Measurements from ENCODE around the gene ZNF428. TPM values are rescaled to one million over a fixed set of nuclear protein-coding genes. Genes with fewer than 3 reads are reported as not detected.

The ZNF428 gene
- polyA plus RNA-seq, 3 donors from 2014 or later: 10.6 to 28.5 (median 19.7) TPM

GRCh38 chr19:43572171-43572588 is 47.2 kb downstream of the ZNF428 start:
- H3K27me3 Mint-ChIP-seq (ENCODE audit: low read depth in 3 of 3): peaks cover 7 to 10% (median 10%) of the 10 kb centered on the region in 3 donors
- no peaks in the 10 kb centered on the region for H3K9me3 Mint-ChIP-seq
- peaks cover 43 to 44% of the 10 kb centered on the region in 2 donors for H3K4me1 Mint-ChIP-seq
- peaks cover 0 to 5% (median 0%) of the 10 kb centered on the region in 3 donors for H3K36me3 Mint-ChIP-seq
- no peak for DNase-seq
- H3K4me3 Mint-ChIP-seq: no peak overlapping the region
- peak overlapping the region in 5 of 6 donors; percentile 10 to 70 (median 51) for H3K27ac Mint-ChIP-seq

DNA sequence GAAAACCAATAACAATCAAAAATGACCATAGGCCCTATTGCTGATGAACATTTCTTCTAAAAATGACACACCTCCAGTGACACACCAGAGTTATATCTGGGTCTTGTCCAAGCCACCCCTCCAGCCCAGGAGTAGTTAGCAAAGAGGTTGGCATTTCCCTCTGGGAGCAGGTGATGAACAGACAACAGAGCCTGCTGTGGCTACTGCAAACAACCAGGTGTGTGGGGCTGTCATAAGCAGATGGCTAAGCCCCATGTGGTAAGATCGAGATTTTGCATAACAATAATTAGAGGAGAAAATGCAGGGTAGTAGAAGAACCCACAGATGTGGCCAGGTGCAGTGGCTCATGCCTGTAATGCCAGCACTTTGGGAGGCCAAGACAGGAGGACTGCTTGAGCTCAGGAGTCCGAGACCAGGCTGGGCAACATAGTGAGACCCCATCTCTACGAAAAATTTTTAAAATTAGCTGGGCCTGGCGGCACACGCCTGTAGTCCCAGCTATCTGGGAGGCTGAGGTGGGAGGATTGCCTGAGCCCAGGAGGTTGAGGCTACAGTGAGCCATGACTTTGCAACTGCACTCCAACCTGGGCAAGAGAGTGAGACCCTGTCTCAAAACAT is 49.1 kb downstream of the ZNF428 start:
- DNase-seq: no peak
- Mint-ChIP-seq H3K36me3 (peaks cover 3 to 5% (median 4%) of the 10 kb centered on the region in 3 donors), H3K9me3 (no peaks in the 10 kb centered on the region), H3K27ac (peak overlapping the region; percentile 46 to 87 (median 68)), H3K4me3 (no peak overlapping the region), H3K4me1 (peaks cover 38 to 39% of the 10 kb centered on the region in 2 donors), H3K27me3 (ENCODE audit: low read depth in 3 of 3) (peaks cover 0 to 6% (median 5%) of the 10 kb centered on the region in 3 donors)

GRCh38 chr19:43569657-43570056 is 49.8 kb downstream of the ZNF428 start:
- DNase-seq: no peak
- Mint-ChIP-seq H3K27me3 (ENCODE audit: low read depth in 3 of 3) (peaks cover 0 to 4% (median 2%) of the 10 kb centered on the region in 3 donors), H3K4me3 (no peak overlapping the region), H3K36me3 (peaks cover 3 to 5% (median 4%) of the 10 kb centered on the region in 3 donors), H3K4me1 (peaks cover 38 to 39% of the 10 kb centered on the region in 2 donors), H3K27ac (peak overlapping the region in 5 of 6 donors; percentile 46 to 79 (median 58)), H3K9me3 (no peaks in the 10 kb centered on the region)

GRCh38 chr19:43564800-43565199 is 54.6 kb downstream of the ZNF428 start:
- Mint-ChIP-seq H3K27me3 (ENCODE audit: low read depth in 3 of 3) (peaks cover 4 to 11% (median 7%) of the 10 kb centered on the region in 3 donors), H3K36me3 (peaks cover 0 to 4% (median 3%) of the 10 kb centered on the region in 3 donors), H3K4me1 (peaks cover 54 to 58% of the 10 kb centered on the region in 2 donors), H3K4me3 (peak overlapping the region in 1 of 5 donors; percentile 10), H3K27ac (peak overlapping the region; percentile 82 to 100 (median 92)), H3K9me3 (no peaks in the 10 kb centered on the region)
- DNase-seq: no peak

DNA sequence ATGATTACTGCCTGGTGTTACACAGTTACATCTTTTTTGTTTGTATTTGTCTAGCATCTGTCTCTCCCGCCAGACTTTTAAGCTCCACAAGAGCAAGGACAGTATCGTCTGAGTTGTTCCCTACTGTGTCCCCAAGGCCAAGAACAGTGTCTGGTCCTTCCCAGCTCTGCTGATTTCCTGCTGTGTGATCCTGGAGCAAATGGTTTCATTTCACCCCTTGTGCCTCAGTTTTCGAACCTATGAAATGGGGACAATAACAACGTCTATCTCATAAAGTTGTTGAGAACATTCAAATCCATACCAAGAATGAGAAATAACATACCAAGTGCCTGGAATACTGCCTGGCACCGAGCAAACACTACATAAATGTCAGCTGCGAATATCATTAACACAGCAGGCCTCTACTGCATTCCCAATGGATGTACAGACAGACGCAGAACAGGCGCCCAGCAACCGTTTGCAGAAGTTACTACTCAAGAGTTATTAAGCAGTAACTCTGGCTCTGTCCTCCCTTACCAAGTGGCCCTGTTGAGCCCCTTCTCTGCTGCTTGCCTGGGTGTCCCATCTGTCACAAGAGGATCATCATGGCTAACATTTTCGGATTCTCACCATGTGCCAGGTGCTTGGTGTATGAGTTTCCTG is 55.5 kb downstream of the ZNF428 start:
- DNase-seq: no peak
- Mint-ChIP-seq H3K9me3 (no peaks in the 10 kb centered on the region), H3K27ac (peak overlapping the region; percentile 93 to 100 (median 98)), H3K36me3 (peaks cover 0 to 4% (median 3%) of the 10 kb centered on the region in 3 donors), H3K27me3 (ENCODE audit: low read depth in 3 of 3) (peaks cover 4 to 11% (median 7%) of the 10 kb centered on the region in 3 donors), H3K4me3 (peak overlapping the region; percentile 25 to 67 (median 52)), H3K4me1 (peaks cover 54 to 58% of the 10 kb centered on the region in 2 donors)

DNA sequence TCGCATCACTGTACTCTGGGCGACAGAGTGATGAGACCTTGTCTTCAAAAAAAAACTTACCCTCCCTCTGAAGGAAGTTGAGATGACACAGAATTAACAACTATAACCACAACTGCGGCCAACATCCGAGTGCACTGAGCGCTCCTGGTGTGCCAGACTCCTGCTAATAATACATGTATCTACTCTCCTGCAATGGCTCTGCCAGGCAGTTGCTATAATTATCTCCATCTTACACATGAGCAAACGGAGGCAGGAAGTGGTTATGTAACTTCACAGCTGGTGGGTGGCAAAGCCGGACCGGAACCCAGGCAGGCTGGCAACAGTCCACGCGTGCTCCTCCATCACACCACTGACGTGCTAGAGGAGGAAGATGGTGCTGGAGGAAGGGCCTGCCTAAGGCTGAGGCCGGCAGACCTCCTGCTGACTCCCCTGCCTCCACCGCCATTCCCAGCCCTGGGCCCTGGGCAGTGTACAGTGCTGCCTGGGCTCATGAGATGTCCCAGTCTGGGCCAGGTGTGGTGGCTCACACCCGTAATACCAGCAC is 56.7 kb downstream of the ZNF428 start:
- no peaks in the 10 kb centered on the region for H3K9me3 Mint-ChIP-seq
- peaks cover 4 to 11% (median 7%) of the 10 kb centered on the region in 3 donors for H3K27me3 Mint-ChIP-seq (ENCODE audit: low read depth in 3 of 3)
- peak overlapping the region; percentile 93 to 100 (median 98) for H3K27ac Mint-ChIP-seq
- peak overlapping the region; percentile 57 to 77 (median 67) for H3K4me3 Mint-ChIP-seq
- peak; percentile 92 to 95 (median 92) for DNase-seq
- H3K4me1 Mint-ChIP-seq: peaks cover 54 to 58% of the 10 kb centered on the region in 2 donors
- peaks cover 1 to 7% (median 3%) of the 10 kb centered on the region in 3 donors for H3K36me3 Mint-ChIP-seq

DNA sequence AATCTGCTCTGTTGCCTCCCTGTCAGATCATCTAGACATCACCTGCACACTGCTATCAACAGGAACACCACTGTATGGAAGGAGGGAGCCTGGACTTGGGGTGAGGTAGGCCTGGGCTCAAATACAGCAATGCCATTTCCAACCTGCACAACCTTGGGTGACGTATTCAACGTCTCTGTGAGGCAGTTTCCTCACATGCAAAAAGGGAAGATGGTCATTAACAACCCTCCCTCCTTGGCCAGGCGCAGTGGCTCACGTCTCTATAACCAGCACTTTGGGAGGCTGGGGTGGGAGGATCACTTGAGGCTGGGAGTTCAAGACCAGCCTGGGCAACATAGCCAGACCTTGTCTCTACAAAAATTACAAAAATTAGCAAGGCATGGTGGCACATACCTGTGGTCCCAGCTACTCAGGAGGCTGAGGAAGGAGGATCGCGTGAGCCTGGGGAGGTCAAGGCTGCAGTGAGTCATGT is 57.2 kb downstream of the ZNF428 start:
- H3K27ac Mint-ChIP-seq: peak overlapping the region; percentile 93 to 100 (median 98)
- H3K4me3 Mint-ChIP-seq: peak overlapping the region; percentile 57 to 77 (median 67)
- peaks cover 54 to 58% of the 10 kb centered on the region in 2 donors for H3K4me1 Mint-ChIP-seq
- peaks cover 4 to 11% (median 7%) of the 10 kb centered on the region in 3 donors for H3K27me3 Mint-ChIP-seq (ENCODE audit: low read depth in 3 of 3)
- peaks cover 6 to 7% (median 6%) of the 10 kb centered on the region in 3 donors for H3K36me3 Mint-ChIP-seq
- DNase-seq: no peak
- no peaks in the 10 kb centered on the region for H3K9me3 Mint-ChIP-seq

- peak overlapping the region; percentile 93 to 100 (median 98) for H3K27ac Mint-ChIP-seq
- no peak for DNase-seq
- peaks cover 4 to 11% (median 7%) of the 10 kb centered on the region in 3 donors for H3K27me3 Mint-ChIP-seq (ENCODE audit: low read depth in 3 of 3)
- H3K4me3 Mint-ChIP-seq: peak overlapping the region in 1 of 5 donors; percentile 76
- H3K9me3 Mint-ChIP-seq: no peaks in the 10 kb centered on the region
- H3K4me1 Mint-ChIP-seq: peaks cover 51 to 52% of the 10 kb centered on the region in 2 donors
- H3K36me3 Mint-ChIP-seq: peaks cover 3 to 7% (median 3%) of the 10 kb centered on the region in 3 donors
Observed at GRCh38 chr19:43561139-43561970, 58.1 kb downstream of the ZNF428 start.

- DNase-seq: no peak
- H3K4me3 Mint-ChIP-seq: no peak overlapping the region
- no peaks in the 10 kb centered on the region for H3K9me3 Mint-ChIP-seq
- peaks cover 4 to 11% (median 7%) of the 10 kb centered on the region in 3 donors for H3K27me3 Mint-ChIP-seq (ENCODE audit: low read depth in 3 of 3)
- peaks cover 51 to 52% of the 10 kb centered on the region in 2 donors for H3K4me1 Mint-ChIP-seq
- H3K27ac Mint-ChIP-seq: peak overlapping the region; percentile 75 to 100 (median 97)
- peaks cover 3 to 7% (median 3%) of the 10 kb centered on the region in 3 donors for H3K36me3 Mint-ChIP-seq
Observed at GRCh38 chr19:43560687-43561086, 58.7 kb downstream of the ZNF428 start.

Other genes starting within 250 kb of the ZNF428 start
- gene TEX101, start 204.7 kb downstream of the ZNF428 start, polyA plus RNA-seq: not detected
- gene LYPD3, start 154.0 kb downstream of the ZNF428 start, polyA plus RNA-seq: 1 to 10 TPM; 1.3 to 2.4 (median 1.4) TPM
- gene PHLDB3, start 114.9 kb downstream of the ZNF428 start, polyA plus RNA-seq: 1 to 10 TPM in 2 of 3 donors, under 1 TPM in 1; 0.51 to 3.2 (median 1.3) TPM
- gene ETHE1, start 92.4 kb downstream of the ZNF428 start, polyA plus RNA-seq: 100 to 1,000 TPM in 1 of 3 donors, 10 to 100 TPM in 2; 70.5 to 156 (median 74.5) TPM
- gene ZNF575, start 86.4 kb downstream of the ZNF428 start, polyA plus RNA-seq: 1 to 10 TPM; 1.1 to 3.5 (median 1.7) TPM
- 10 to 100 TPM; 13.3 to 34.3 (median 15.2) TPM for gene XRCC1, start 44.1 kb downstream of the ZNF428 start, polyA plus RNA-seq
- 1 to 10 TPM in 1 of 3 donors, under 1 TPM in 1, not detected in 1; 0.61 to 3.9 TPM for gene PINLYP, start 43.8 kb downstream of the ZNF428 start, polyA plus RNA-seq
- 1 to 10 TPM in 1 of 3 donors, under 1 TPM in 1, not detected in 1; 0.38 to 2.6 TPM for gene IRGQ, start 23.5 kb downstream of the ZNF428 start, polyA plus RNA-seq
- gene ZNF576, start 23.0 kb downstream of the ZNF428 start, polyA plus RNA-seq: 10 to 100 TPM in 1 of 3 donors, 1 to 10 TPM in 2; 6.7 to 12.8 (median 7.1) TPM
- under 1 TPM in 2 of 3 donors, not detected in 1; 0.43 to 0.86 TPM for gene SRRM5, start 7.5 kb downstream of the ZNF428 start, polyA plus RNA-seq
- under 1 TPM in 1 of 3 donors, not detected in 2; 0.10 TPM for gene CADM4, start 20.2 kb upstream of the ZNF428 start, polyA plus RNA-seq
- gene PLAUR, start 50.5 kb upstream of the ZNF428 start, polyA plus RNA-seq: 1 to 10 TPM; 3.4 to 6.1 (median 5.7) TPM
- gene IRGC, start 96.4 kb upstream of the ZNF428 start, polyA plus RNA-seq: under 1 TPM in 1 of 3 donors, not detected in 2; 0.13 TPM
- gene SMG9, start 135.3 kb upstream of the ZNF428 start, polyA plus RNA-seq: 1 to 10 TPM; 1.9 to 9.3 (median 5.1) TPM
- under 1 TPM in 2 of 3 donors, not detected in 1; 0.19 to 0.27 TPM for gene KCNN4, start 161.3 kb upstream of the ZNF428 start, polyA plus RNA-seq
- 1 to 10 TPM in 1 of 3 donors, not detected in 2; 3.4 TPM for gene LYPD5, start 182.8 kb upstream of the ZNF428 start, polyA plus RNA-seq
- 1 to 10 TPM in 2 of 3 donors, not detected in 1; 1.7 to 3.2 TPM for gene ZNF283, start 207.7 kb upstream of the ZNF428 start, polyA plus RNA-seq